Measurements from ENCODE around the gene SLC39A5.
A peak's percentile ranks its signal among the peaks of the same experiment; 100 is the strongest.
"Not testable (repeated sequence)": the region's sequence is repeated elsewhere in the genome, so short reads cannot be mapped to it uniquely, and the experiment has no call there.

SLC39A5 gene

GRCh38 chr12:56189918-56190694, 39.7 kb upstream of the SLC39A5 start:
- Mint-ChIP-seq H3K36me3 (ENCODE audit: low read depth) (peaks cover 13% of the 10 kb centered on the region), H3K27me3 (ENCODE audit: low read depth) (no peaks in the 10 kb centered on the region), H3K9me3 (no peaks in the 10 kb centered on the region), H3K4me1 (peaks cover 20% of the 10 kb centered on the region), H3K27ac (peak overlapping the region; percentile 91 to 99 (median 99)), H3K4me3 (peak overlapping the region; percentile 95 to 99 (median 97))
- TF ChIP-seq, protein P1, sequence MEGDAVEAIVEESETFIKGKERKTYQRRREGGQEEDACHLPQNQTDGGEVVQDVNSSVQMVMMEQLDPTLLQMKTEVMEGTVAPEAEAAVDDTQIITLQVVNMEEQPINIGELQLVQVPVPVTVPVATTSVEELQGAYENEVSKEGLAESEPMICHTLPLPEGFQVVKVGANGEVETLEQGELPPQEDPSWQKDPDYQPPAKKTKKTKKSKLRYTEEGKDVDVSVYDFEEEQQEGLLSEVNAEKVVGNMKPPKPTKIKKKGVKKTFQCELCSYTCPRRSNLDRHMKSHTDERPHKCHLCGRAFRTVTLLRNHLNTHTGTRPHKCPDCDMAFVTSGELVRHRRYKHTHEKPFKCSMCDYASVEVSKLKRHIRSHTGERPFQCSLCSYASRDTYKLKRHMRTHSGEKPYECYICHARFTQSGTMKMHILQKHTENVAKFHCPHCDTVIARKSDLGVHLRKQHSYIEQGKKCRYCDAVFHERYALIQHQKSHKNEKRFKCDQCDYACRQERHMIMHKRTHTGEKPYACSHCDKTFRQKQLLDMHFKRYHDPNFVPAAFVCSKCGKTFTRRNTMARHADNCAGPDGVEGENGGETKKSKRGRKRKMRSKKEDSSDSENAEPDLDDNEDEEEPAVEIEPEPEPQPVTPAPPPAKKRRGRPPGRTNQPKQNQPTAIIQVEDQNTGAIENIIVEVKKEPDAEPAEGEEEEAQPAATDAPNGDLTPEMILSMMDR (IDR thresholded peaks at IDR 0.05; ENCODE audit: unreplicated experiment in 3 of 3): peak in 2 of 3 experiments; percentile 15 to 22

GRCh38 chr12:56190695-56191155, 39.1 kb upstream of the SLC39A5 start:
- peaks cover 10% of the 10 kb centered on the region for H3K36me3 Mint-ChIP-seq (ENCODE audit: low read depth)
- no peaks in the 10 kb centered on the region for H3K27me3 Mint-ChIP-seq (ENCODE audit: low read depth)
- TF ChIP-seq, protein P1 (IDR thresholded peaks at IDR 0.05; ENCODE audit: unreplicated experiment in 3 of 3): no peak
- peak overlapping the region; percentile 91 to 99 (median 99) for H3K27ac Mint-ChIP-seq
- peak overlapping the region; percentile 95 to 99 (median 97) for H3K4me3 Mint-ChIP-seq
- peaks cover 20% of the 10 kb centered on the region for H3K4me1 Mint-ChIP-seq
- H3K9me3 Mint-ChIP-seq: no peaks in the 10 kb centered on the region

GRCh38 chr12:56192582-56192981, 37.3 kb upstream of the SLC39A5 start:
- peak overlapping the region; percentile 64 to 75 (median 65) for H3K4me3 Mint-ChIP-seq
- peak overlapping the region; percentile 59 to 85 (median 59) for H3K27ac Mint-ChIP-seq
- peaks cover 16% of the 10 kb centered on the region for H3K4me1 Mint-ChIP-seq
- no peaks in the 10 kb centered on the region for H3K36me3 Mint-ChIP-seq (ENCODE audit: low read depth)
- no peaks in the 10 kb centered on the region for H3K27me3 Mint-ChIP-seq (ENCODE audit: low read depth)
- TF ChIP-seq, protein P1 (IDR thresholded peaks at IDR 0.05; ENCODE audit: unreplicated experiment in 3 of 3): no peak
- H3K9me3 Mint-ChIP-seq: no peaks in the 10 kb centered on the region

- H3K4me3 Mint-ChIP-seq: peak overlapping the region; percentile 64 to 75 (median 65)
- H3K27ac Mint-ChIP-seq: peak overlapping the region; percentile 59 to 85 (median 59)
- H3K27me3 Mint-ChIP-seq (ENCODE audit: low read depth): no peaks in the 10 kb centered on the region
- H3K9me3 Mint-ChIP-seq: no peaks in the 10 kb centered on the region
- TF ChIP-seq, protein P1 (IDR thresholded peaks at IDR 0.05; ENCODE audit: unreplicated experiment in 3 of 3): peak; percentile 71 to 82 (median 81)
- H3K4me1 Mint-ChIP-seq: peaks cover 11% of the 10 kb centered on the region
- H3K36me3 Mint-ChIP-seq (ENCODE audit: low read depth): no peaks in the 10 kb centered on the region
These were observed 36.7 kb upstream of the SLC39A5 start for GRCh38 chr12:56193025-56193578.

DNA sequence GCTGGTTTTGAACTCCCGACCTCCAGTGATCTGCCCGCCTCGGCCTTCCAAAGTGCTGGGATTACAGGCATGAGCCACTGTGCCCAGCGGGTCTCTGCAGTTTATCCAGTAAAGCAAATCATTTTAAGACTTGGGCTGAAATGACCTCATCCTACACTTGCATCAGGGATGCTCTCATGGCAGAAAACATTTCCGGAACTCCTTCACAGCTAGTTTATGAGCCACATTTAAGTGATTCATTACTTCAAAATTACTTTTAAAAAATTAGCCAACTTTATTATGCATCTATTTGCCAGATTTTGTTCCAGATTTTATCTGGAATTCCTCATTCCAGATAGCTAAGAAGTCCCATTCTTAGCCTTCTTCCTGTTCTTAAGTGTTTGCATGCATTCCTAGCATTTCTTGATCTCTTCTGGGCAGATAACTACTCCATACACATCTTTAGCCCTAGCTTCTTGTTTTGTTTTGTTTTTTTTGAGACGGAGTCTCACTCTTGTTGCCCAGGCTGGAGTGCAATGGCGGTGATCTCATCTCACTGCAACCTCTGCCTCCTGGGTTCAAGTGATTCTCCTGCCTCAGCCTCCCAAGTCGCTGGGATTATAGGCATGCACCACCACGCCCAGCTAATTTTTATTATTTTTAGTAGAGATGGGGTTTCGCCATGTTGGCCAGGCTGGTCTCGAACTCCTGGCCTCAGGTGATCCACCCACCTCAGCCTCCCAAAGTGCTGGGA, 32.9 kb upstream of the SLC39A5 start:
- not testable (repeated sequence) for H3K4me3 Mint-ChIP-seq; H3K36me3 Mint-ChIP-seq (ENCODE audit: low read depth); H3K27me3 Mint-ChIP-seq (ENCODE audit: low read depth); H3K9me3 Mint-ChIP-seq; H3K4me1 Mint-ChIP-seq
- peak overlapping the region in 1 of 3 experiments; percentile 70 for H3K27ac Mint-ChIP-seq
